Activated CD8-positive, alpha-beta T cell treated with anti-CD3 and anti-CD28 coated beads, Interleukin-2, amount 10 ng/mL, durations not matched to agents 7 days and 5 days (primary cell): ENCODE measurements around the gene ZMYND12. TPM values are rescaled to one million over a fixed set of nuclear protein-coding genes. Genes with fewer than 3 reads are reported as not detected.
A peak's percentile ranks its signal among the peaks of the same experiment; 100 is the strongest.
"Not testable (repeated sequence)": the region's sequence is repeated elsewhere in the genome, so short reads cannot be mapped to it uniquely, and the experiment has no call there.

Experiments
- ATAC-seq: fragments of 150-1000 bp; cut with Tn5 transposase; one replicate; pipeline ENCODE4 v1.10.0; 2021; ENCODE audit warnings: moderate library complexity
- CTCF ChIA-PET: fragments of 350-600 bp; sonication (Branson Sonifier 250); formaldehyde crosslinking; loops from one replicate; lab custom pipeline; 2021; ENCODE audit warnings: antibody characterized with exemption; lab: Charles Lee
- POLR2A ChIA-PET: fragments of 350-600 bp; sonication (Branson Sonifier 250); formaldehyde crosslinking; loops from one replicate; lab custom pipeline; 2021; ENCODE audit warnings: antibody characterized with exemption; lab: Charles Lee
- DNase-seq: peaks from one replicate; pipeline ENCODE4 v3.0.0-alpha.2; 2020
- H3K27ac Mint-ChIP-seq: one replicate; pipeline ENCODE4 v1.8.0; 2021; ENCODE audit warnings: mild to moderate bottlenecking, mixed read lengths
- H3K27me3 Mint-ChIP-seq: one replicate; pipeline ENCODE4 v1.8.0; 2021; ENCODE audit warnings: low read depth, mixed read lengths
- H3K36me3 Mint-ChIP-seq: one replicate; pipeline ENCODE4 v1.8.0; 2021; ENCODE audit warnings: low read depth, mixed read lengths
- H3K4me1 Mint-ChIP-seq: one replicate; pipeline ENCODE4 v1.8.0; 2021; ENCODE audit warnings: low read depth, mixed read lengths
- H3K4me3 Mint-ChIP-seq: one replicate; pipeline ENCODE4 v1.8.0; 2021; ENCODE audit warnings: mild to moderate bottlenecking, mixed read lengths
- H3K9me3 Mint-ChIP-seq: one replicate; pipeline ENCODE4 v1.8.0; 2022; ENCODE audit warnings: mixed read lengths; ENCODE audit not compliant: insufficient read depth
- total RNA-seq, 2 experiments: library from RNA; stranded (reverse); gene quantifications; one replicate each; pipeline ENCODE4 v1.2.3, GENCODE V29; 2021

The ZMYND12 gene
- total RNA-seq: under 1 TPM; 0.63 to 0.79 TPM

DNA sequence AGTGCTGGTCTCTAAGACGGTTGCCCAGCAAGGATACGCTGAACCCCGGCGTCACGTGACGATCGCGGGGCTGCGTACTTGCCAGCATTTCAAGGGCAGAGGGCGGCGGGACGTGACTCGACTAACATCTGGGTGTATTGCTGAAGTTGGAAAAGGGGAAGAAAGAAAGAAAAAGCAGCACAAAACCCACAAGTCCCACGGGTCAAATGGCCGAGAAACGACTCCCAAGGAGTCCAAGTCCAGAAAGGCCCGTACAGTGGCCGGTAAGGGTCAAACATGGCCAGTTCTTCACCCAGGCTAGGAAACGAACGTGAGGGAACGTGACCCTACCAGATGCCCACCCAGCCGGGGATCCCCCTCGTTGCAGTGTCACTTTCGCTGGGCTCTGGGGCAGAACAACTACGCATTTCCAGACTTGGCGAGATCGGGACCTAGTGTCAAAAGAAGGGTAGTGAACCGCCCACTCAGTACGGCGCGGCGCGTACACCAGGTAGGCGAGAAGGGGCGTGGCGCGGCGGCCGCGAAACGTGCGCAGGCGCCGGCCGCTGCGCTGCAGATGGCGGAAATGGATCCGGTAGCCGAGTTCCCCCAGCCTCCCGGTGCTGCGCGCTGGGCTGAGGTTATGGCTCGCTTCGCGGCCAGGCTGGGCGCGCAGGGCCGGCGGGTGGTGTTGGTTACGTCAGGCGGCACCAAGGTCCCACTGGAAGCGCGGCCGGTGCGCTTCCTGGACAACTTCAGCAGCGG is at the start of gene ZMYND12, which contains the start of gene PPCS:
Gene ZMYND12, minus strand, starts transcription at position 13 of the 744 bp plus-strand sequence. CDS start 25 bp downstream, outside the sequence.
Gene PPCS, plus strand, starts transcription at position 534 of the 744 bp plus-strand sequence. Its CDS starts 23 bp downstream, at position 557.
- DNase-seq (peak; percentile 92), ATAC-seq (peak; percentile 95)
- Mint-ChIP-seq H3K27ac (peak within 1 kb of the TSS; percentile 96), H3K4me3 (peak within 1 kb of the TSS; percentile 79), H3K9me3 (no peaks in the 10 kb centered on the region), H3K27me3 (no peaks in the 10 kb centered on the region), H3K36me3 (peaks cover 37% of the 10 kb centered on the region), H3K4me1 (peaks cover 28% of the 10 kb centered on the region)
- CTCF ChIA-PET: interaction anchor here (0.8 to 1.5 kb wide), 3 partner anchors 18 to 716 kb away, joined by 3 to 5 read pairs (median 3); partner anchors contain the start of genes C1orf50, CFAP57, EBNA1BP2 and P3H1
- POLR2A ChIA-PET: interaction anchor here (1.1 to 1.5 kb wide), 4 partner anchors 8 to 226 kb away, joined by 4 to 7 read pairs (median 5); partner anchors contain the start of gene YBX1

GRCh38 chr1:42504535-42505128 is 48.8 kb upstream of the ZMYND12 start:
- DNase-seq: no peak
- ChIA-PET CTCF (no interaction called here), POLR2A (no interaction called here)
- peaks cover 28% of the 10 kb centered on the region for H3K9me3 Mint-ChIP-seq
- no peaks in the 10 kb centered on the region for H3K4me1 Mint-ChIP-seq
- peaks cover 7% of the 10 kb centered on the region for H3K36me3 Mint-ChIP-seq
- ATAC-seq: no peak
- no peaks in the 10 kb centered on the region for H3K27me3 Mint-ChIP-seq
- H3K4me3 Mint-ChIP-seq: no peak overlapping the region
- H3K27ac Mint-ChIP-seq: no peak overlapping the region

DNA sequence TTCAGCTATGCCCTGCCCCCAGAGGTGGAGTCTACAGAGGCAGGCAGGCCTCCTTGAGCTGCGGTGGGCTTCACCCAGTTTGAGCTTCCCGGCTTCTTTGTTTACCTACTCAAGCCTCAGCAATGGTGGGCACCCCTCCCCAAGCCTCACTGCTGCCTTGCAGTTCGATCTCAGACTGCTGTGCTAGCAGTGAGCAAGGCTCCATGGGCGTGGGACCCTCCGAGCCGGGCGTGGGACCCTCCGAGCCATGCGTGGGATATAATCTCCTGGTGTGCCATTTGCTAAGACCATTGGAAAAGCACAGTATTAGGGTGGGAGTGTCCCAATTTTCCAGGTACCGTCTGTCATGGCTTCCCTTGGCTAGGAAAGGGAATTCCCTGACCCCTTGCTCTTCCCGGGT is 46.2 kb upstream of the ZMYND12 start:
- ATAC-seq, POLR2A ChIA-PET, H3K27me3 Mint-ChIP-seq: not testable (repeated sequence)

GRCh38 chr1:42490237-42490636 is 34.4 kb upstream of the ZMYND12 start:
- POLR2A ChIA-PET: no interaction called here
- DNase-seq (no peak), ATAC-seq (no peak)
- Mint-ChIP-seq H3K9me3 (no peaks in the 10 kb centered on the region), H3K27ac (no peak overlapping the region), H3K36me3 (no peaks in the 10 kb centered on the region), H3K27me3 (peaks cover 2% of the 10 kb centered on the region), H3K4me1 (no peaks in the 10 kb centered on the region), H3K4me3 (no peak overlapping the region)
- CTCF ChIA-PET: no interaction called here

More for the DNA sequence above, 46.2 kb upstream of the ZMYND12 start:
- H3K4me1 Mint-ChIP-seq, H3K27ac Mint-ChIP-seq, CTCF ChIA-PET, H3K36me3 Mint-ChIP-seq, DNase-seq, H3K4me3 Mint-ChIP-seq: not testable (repeated sequence)
- H3K9me3 Mint-ChIP-seq: peaks cover 28% of the 10 kb centered on the region

GRCh38 chr1:42484382-42484781 is 28.6 kb upstream of the ZMYND12 start:
- DNase-seq: no peak
- CTCF ChIA-PET: interaction anchor here (1.5 kb wide), 1 partner anchor 9 kb away, joined by 3 read pairs; no protein-coding TSS in a partner anchor
- Mint-ChIP-seq H3K27ac (no peak overlapping the region), H3K27me3 (peaks cover 2% of the 10 kb centered on the region), H3K9me3 (no peaks in the 10 kb centered on the region), H3K4me1 (no peaks in the 10 kb centered on the region), H3K36me3 (no peaks in the 10 kb centered on the region), H3K4me3 (no peak overlapping the region)
- no peak for ATAC-seq
- POLR2A ChIA-PET: no interaction called here

- no peak for ATAC-seq
- Mint-ChIP-seq H3K9me3 (no peaks in the 10 kb centered on the region), H3K27me3 (peaks cover under 1% of the 10 kb centered on the region), H3K4me1 (no peaks in the 10 kb centered on the region), H3K27ac (no peak overlapping the region), H3K4me3 (no peak overlapping the region), H3K36me3 (no peaks in the 10 kb centered on the region)
- POLR2A ChIA-PET: no interaction called here
- CTCF ChIA-PET: no interaction called here
- no peak for DNase-seq
Measured at GRCh38 chr1:42482635-42483153, 26.9 kb upstream of the ZMYND12 start.

DNA sequence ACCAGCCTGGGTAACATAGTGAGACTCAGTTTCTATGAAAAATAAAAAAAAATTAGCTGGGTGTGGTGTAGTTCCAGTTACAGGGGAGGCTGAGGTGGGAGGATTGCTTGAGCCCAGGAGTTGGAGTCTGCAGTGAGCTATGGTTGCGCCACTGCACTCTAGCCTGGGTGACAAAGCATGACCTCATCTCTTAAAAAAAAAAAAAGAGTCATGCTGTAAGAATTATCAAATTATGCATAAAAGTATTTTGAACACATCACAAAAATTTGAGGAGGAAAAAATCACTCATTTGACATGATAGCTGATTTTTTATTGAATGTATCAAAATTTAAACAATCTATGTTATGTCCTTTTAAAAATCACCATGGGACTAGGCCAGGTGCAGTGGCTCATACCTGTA is 25.1 kb upstream of the ZMYND12 start:
- ATAC-seq: no peak
- ChIA-PET POLR2A (no interaction called here), CTCF (interaction anchor here (0.8 to 1.0 kb wide), 3 partner anchors 8 to 308 kb away, joined by 3 to 4 read pairs (median 3); no protein-coding TSS in a partner anchor)
- DNase-seq: no peak
- Mint-ChIP-seq H3K4me3 (no peak overlapping the region), H3K27me3 (peaks cover 3% of the 10 kb centered on the region), H3K9me3 (no peaks in the 10 kb centered on the region), H3K4me1 (no peaks in the 10 kb centered on the region), H3K36me3 (no peaks in the 10 kb centered on the region), H3K27ac (no peak overlapping the region)

GRCh38 chr1:42479621-42480020 is 23.8 kb upstream of the ZMYND12 start:
- no peaks in the 10 kb centered on the region for H3K4me1 Mint-ChIP-seq
- no peak for DNase-seq
- H3K36me3 Mint-ChIP-seq: no peaks in the 10 kb centered on the region
- no peaks in the 10 kb centered on the region for H3K9me3 Mint-ChIP-seq
- ChIA-PET POLR2A (no interaction called here), CTCF (no interaction called here)
- H3K4me3 Mint-ChIP-seq: no peak overlapping the region
- peak; percentile 57 for ATAC-seq
- H3K27ac Mint-ChIP-seq: no peak overlapping the region
- peaks cover 3% of the 10 kb centered on the region for H3K27me3 Mint-ChIP-seq

GRCh38 chr1:42477775-42478174 is 22.0 kb upstream of the ZMYND12 start:
- ChIA-PET CTCF (no interaction called here), POLR2A (no interaction called here)
- Mint-ChIP-seq H3K27ac (no peak overlapping the region), H3K9me3 (no peaks in the 10 kb centered on the region), H3K4me3 (no peak overlapping the region), H3K27me3 (peaks cover 3% of the 10 kb centered on the region), H3K4me1 (no peaks in the 10 kb centered on the region), H3K36me3 (no peaks in the 10 kb centered on the region)
- ATAC-seq: no peak
- DNase-seq: no peak

DNA sequence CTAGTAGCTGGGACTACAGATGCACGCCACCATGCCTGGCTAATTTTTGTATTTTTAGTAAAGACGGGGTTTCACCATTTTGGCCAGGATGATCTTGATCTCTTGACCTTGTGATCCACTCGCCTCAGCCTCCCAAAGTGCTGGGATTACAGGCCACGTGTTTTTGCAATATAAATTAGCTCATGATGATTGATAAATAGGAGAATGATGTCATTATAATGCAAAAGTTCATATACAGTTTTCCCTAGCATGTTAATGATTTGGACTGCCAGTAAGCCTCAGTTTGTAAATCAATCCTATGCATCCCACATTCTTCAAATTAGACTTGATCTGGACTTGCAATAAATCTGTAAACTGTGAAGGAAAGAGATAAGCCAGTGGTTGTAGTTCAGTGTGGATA is 21.5 kb upstream of the ZMYND12 start:
- H3K27ac Mint-ChIP-seq, POLR2A ChIA-PET, H3K27me3 Mint-ChIP-seq, H3K4me1 Mint-ChIP-seq, H3K4me3 Mint-ChIP-seq, DNase-seq, H3K36me3 Mint-ChIP-seq, ATAC-seq, H3K9me3 Mint-ChIP-seq, CTCF ChIA-PET: not testable (repeated sequence)

- ChIA-PET CTCF (no interaction called here), POLR2A (interaction anchor here (0.6 kb wide), 1 partner anchor 110 kb away, joined by 3 read pairs; no protein-coding TSS in a partner anchor)
- Mint-ChIP-seq H3K36me3 (no peaks in the 10 kb centered on the region), H3K9me3 (no peaks in the 10 kb centered on the region), H3K27me3 (peaks cover 3% of the 10 kb centered on the region), H3K27ac (no peak overlapping the region), H3K4me1 (no peaks in the 10 kb centered on the region), H3K4me3 (no peak overlapping the region)
- ATAC-seq: no peak
- no peak for DNase-seq
Measured at GRCh38 chr1:42476605-42477004, 20.8 kb upstream of the ZMYND12 start.

GRCh38 chr1:42469727-42470126 is 13.9 kb upstream of the ZMYND12 start:
- no peaks in the 10 kb centered on the region for H3K9me3 Mint-ChIP-seq
- peaks cover 7% of the 10 kb centered on the region for H3K27me3 Mint-ChIP-seq
- ATAC-seq (no peak), DNase-seq (no peak)
- no peaks in the 10 kb centered on the region for H3K36me3 Mint-ChIP-seq
- no peaks in the 10 kb centered on the region for H3K4me1 Mint-ChIP-seq
- H3K27ac Mint-ChIP-seq: no peak overlapping the region
- ChIA-PET POLR2A (no interaction called here), CTCF (no interaction called here)
- no peak overlapping the region for H3K4me3 Mint-ChIP-seq
